Kidney capillary endothelial cell (primary cell): Measurements from ENCODE around the gene TUBGCP6.

ENCODE experiments used
- DNase-seq: peaks from one replicate; pipeline ENCODE4 v3.0.0-alpha.2; 2018; ENCODE audit warnings: low spot score

The TUBGCP6 gene

GRCh38 chr22:50244420-50245213 lies at the start of gene TUBGCP6:
Gene TUBGCP6, minus strand, starts transcription at chr22:50245023. Its CDS starts 564 bp downstream, at chr22:50244459.
- peak; percentile 86 for DNase-seq

- no peak for DNase-seq
Observed at GRCh38 chr22:50294319-50294656, 49.5 kb upstream of the TUBGCP6 start.

GRCh38 chr22:50293441-50294318 lies 48.9 kb upstream of the TUBGCP6 start:
- peak; percentile 53 for DNase-seq

GRCh38 chr22:50292643-50293440 lies 48.0 kb upstream of the TUBGCP6 start:
- DNase-seq = no peak

GRCh38 chr22:50289942-50290630 lies 45.3 kb upstream of the TUBGCP6 start:
- DNase-seq = no peak

- no peak for DNase-seq
Observed at GRCh38 chr22:50289151-50289941, 44.5 kb upstream of the TUBGCP6 start.

- DNase-seq = no peak
Observed at GRCh38 chr22:50287731-50288130, 42.9 kb upstream of the TUBGCP6 start.

- no peak for DNase-seq
Observed at GRCh38 chr22:50286701-50287318, 42.0 kb upstream of the TUBGCP6 start.

GRCh38 chr22:50286275-50286674 lies 41.5 kb upstream of the TUBGCP6 start:
- DNase-seq = no peak

- DNase-seq = no peak
Observed at GRCh38 chr22:50285568-50286229, 40.9 kb upstream of the TUBGCP6 start.

GRCh38 chr22:50284479-50284878 lies 39.7 kb upstream of the TUBGCP6 start:
- DNase-seq = no peak

- no peak for DNase-seq
Observed at GRCh38 chr22:50283821-50284220, 39.0 kb upstream of the TUBGCP6 start.

GRCh38 chr22:50282361-50283155 lies 37.7 kb upstream of the TUBGCP6 start:
- no peak for DNase-seq

GRCh38 chr22:50281957-50282356 lies 37.1 kb upstream of the TUBGCP6 start:
- DNase-seq = no peak

- no peak for DNase-seq
Observed at GRCh38 chr22:50281384-50281760, 36.5 kb upstream of the TUBGCP6 start.

GRCh38 chr22:50280708-50281383 lies 36.0 kb upstream of the TUBGCP6 start:
- DNase-seq = no peak

GRCh38 chr22:50280022-50280707 lies 35.3 kb upstream of the TUBGCP6 start:
- DNase-seq = no peak
